ENCODE data around the gene SHC3. TPM values are rescaled to one million over a fixed set of nuclear protein-coding genes. Genes with fewer than 3 reads are reported as not detected.

The SHC3 gene
- total RNA-seq, 2 donors from 2014 or later = 5.7 to 6.9 TPM

DNA sequence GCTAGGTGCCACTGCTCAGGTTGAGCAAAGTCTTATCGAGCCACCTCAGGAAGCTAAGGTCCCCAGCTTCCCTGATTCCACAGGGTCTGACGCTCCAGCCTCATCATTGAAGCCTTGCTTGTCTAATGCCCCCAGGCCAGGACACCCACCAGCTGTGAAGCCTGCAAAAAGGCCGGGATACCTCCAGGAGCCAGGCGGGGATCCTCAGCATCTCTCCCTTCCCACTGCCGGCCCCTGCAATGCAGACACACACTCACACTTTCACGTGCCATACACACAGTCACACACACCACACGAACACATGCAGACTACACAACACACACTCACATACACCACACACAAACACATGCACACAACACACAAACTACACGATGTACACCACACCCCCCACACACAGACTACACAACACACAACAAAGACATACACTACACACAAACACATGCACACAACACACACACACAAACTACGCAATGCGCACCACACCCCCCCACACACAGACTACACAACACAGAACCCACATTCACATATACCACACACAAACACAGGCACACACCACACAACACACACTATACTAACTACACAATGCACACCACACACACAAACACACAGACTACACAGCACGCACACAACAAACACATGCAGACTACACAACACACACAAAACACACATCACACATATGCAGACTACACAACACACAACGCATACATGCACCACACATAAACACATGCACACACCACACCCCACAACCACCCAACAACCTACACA is 205.2 kb downstream of the SHC3 start:
- 93 to 95% methylated on average over 12 of the region's 12 CpGs for WGBS, 2 donors
- intact Hi-C loops (cut with DNase I) = no loop called here
- ATAC-seq (no peak), DNase-seq (no peak)
- Histone ChIP-seq H3K36me3 (replicated peaks in 1 of 2; ENCODE audit: insufficient read depth in 1 of 2, low read depth in 2 of 2) (no peaks in the 10 kb centered on the region), H3K27me3 (no peaks in the 10 kb centered on the region), H3K4me1 (peaks cover 17% of the 10 kb centered on the region), H3K27ac (no peak overlapping the region), H3K9me3 (no peaks in the 10 kb centered on the region), H3K4me3 (no peak overlapping the region)
- TF ChIP-seq CTCF (IDR thresholded peaks at IDR 0.05) = no peak
- no peak for TF ChIP-seq POLR2A (IDR thresholded peaks at IDR 0.05)

GRCh38 chr9:88972401-88972800 is 206.2 kb downstream of the SHC3 start:
- H3K4me1 ChIP-seq = peaks cover 24% of the 10 kb centered on the region
- intact Hi-C loops (cut with DNase I) = no loop called here
- H3K36me3 ChIP-seq (replicated peaks in 1 of 2; ENCODE audit: insufficient read depth in 1 of 2, low read depth in 2 of 2) = no peaks in the 10 kb centered on the region
- 94 to 96% methylated on average over 4 of the region's 4 CpGs for WGBS, 2 donors
- no peaks in the 10 kb centered on the region for H3K27me3 ChIP-seq
- H3K4me3 ChIP-seq = no peak overlapping the region
- no peak for ATAC-seq
- no peak for DNase-seq
- no peak overlapping the region for H3K27ac ChIP-seq
- no peaks in the 10 kb centered on the region for H3K9me3 ChIP-seq
- TF ChIP-seq CTCF (IDR thresholded peaks at IDR 0.05) (no peak), POLR2A (IDR thresholded peaks at IDR 0.05) (no peak)

- WGBS, 2 donors = 86 to 94% methylated on average over 22 to 23 of the region's 23 CpGs
- Histone ChIP-seq H3K27me3 (no peaks in the 10 kb centered on the region), H3K4me1 (peaks cover 24% of the 10 kb centered on the region), H3K4me3 (no peak overlapping the region), H3K36me3 (replicated peaks in 1 of 2; ENCODE audit: insufficient read depth in 1 of 2, low read depth in 2 of 2) (no peaks in the 10 kb centered on the region), H3K9me3 (no peaks in the 10 kb centered on the region), H3K27ac (no peak overlapping the region)
- ATAC-seq (no peak), DNase-seq (no peak)
- intact Hi-C loops (cut with DNase I) = no loop called here
- no peak for TF ChIP-seq CTCF (IDR thresholded peaks at IDR 0.05)
- no peak for TF ChIP-seq POLR2A (IDR thresholded peaks at IDR 0.05)
Measured at GRCh38 chr9:88971131-88971960, 207.3 kb downstream of the SHC3 start.

DNA sequence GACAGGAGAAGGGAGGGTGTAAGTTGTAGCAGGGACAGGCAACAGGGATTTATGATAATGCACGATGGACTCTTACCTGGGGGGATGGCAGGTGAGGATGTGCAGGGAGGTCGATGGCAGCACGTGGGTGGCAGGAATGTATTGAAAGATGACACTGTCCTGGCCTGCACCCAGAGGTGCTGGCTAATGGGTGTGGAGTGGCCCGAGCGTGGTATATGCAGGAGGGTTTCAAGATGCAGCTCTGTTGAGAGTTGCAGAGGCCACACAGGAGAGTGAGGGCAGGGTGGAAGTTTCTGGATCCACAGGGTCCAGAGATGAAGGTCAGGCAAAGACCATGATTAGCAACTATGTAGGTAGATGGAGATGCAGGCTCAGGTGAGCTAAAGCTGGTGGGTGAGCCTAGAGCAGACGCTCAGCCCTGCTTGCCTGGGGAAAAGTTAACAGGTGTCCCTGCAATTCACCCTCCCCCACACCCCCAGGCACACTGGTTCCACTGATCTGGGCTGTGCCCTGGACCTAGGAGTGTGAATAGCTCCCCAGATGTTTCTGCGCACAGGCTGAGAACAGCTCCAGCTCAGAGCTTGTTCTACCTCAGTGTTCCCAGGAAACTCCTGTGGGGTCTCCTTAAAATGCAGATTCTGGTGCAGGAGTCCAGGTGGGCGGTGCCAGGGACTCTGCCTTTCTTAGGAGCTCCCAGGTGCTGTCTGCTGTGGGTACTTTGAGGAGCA is 208.8 kb downstream of the SHC3 start:
- Histone ChIP-seq H3K27me3 (no peaks in the 10 kb centered on the region), H3K27ac (no peak overlapping the region), H3K9me3 (no peaks in the 10 kb centered on the region), H3K4me3 (no peak overlapping the region), H3K36me3 (replicated peaks in 1 of 2; ENCODE audit: insufficient read depth in 1 of 2, low read depth in 2 of 2) (no peaks in the 10 kb centered on the region), H3K4me1 (peaks cover 24% of the 10 kb centered on the region)
- DNase-seq (peak in 1 of 4 donors; percentile 59), ATAC-seq (peak; percentile 42)
- TF ChIP-seq CTCF (IDR thresholded peaks at IDR 0.05) (no peak), POLR2A (IDR thresholded peaks at IDR 0.05) (no peak)
- WGBS, 2 donors = 38 to 44% methylated on average over 7 to 8 of the region's 8 CpGs
- intact Hi-C loops (cut with DNase I) = no loop called here

Measured in body of pancreas (tissue), 4 donors.